Hepatocyte (in vitro differentiated cells): Measurements from ENCODE around the gene SMIM45.

ENCODE experiments used
- EZH2 ChIP-seq: fragments of 200-600 bp; sonication (generic); IDR thresholded peaks from 2 replicates; pipeline ENCODE4 v1.6.1; 2016; ENCODE audit warnings: antibody characterized with exemption, mild to moderate bottlenecking, borderline replicate concordance
- EZH2phosphoT487 ChIP-seq: fragments of 200-600 bp; sonication (generic); IDR thresholded peaks from one replicate; pipeline ENCODE4 v1.6.1; 2018; ENCODE audit warnings: antibody characterized with exemption, mild to moderate bottlenecking, low read depth, moderate library complexity; ENCODE audit not compliant: unreplicated experiment, severe bottlenecking
- TF ChIP-seq, protein P1 (sequence below): fragments of 200-600 bp; sonication (generic); IDR thresholded peaks from 2 replicates; pipeline ENCODE4 v1.5.1; 2016; ENCODE audit warnings: antibody characterized with exemption, mild to moderate bottlenecking; ENCODE audit not compliant: poor library complexity

DNA sequence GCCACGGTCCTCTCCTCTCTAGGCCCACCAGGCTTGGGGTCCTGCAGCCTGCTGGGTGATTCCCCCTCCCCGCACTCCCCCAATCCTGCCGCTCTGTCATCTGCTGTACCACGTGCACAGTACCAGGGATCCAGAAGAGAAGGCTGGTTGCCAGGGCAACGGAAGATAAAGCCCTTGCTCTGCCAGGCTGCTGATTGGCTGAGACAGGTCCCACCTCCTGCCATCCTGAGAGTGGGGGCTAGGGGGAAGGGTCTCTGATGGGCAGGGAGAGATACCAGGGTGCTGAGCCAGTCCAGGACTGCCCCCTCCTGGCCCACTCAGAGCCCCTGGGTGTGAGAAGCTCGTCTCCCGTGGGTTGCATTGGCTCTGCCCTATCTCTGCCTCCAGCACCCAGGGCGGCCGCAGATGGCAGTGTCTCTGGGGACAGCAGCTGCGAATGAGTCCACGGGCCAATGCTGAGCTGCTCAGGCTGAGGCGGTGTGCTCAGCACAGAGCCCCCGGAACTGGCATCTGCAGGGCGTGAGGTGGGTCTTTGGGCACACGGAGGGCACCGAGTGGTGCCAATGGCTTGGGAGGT is at the start of gene SMIM45:
- TF ChIP-seq, protein P1, sequence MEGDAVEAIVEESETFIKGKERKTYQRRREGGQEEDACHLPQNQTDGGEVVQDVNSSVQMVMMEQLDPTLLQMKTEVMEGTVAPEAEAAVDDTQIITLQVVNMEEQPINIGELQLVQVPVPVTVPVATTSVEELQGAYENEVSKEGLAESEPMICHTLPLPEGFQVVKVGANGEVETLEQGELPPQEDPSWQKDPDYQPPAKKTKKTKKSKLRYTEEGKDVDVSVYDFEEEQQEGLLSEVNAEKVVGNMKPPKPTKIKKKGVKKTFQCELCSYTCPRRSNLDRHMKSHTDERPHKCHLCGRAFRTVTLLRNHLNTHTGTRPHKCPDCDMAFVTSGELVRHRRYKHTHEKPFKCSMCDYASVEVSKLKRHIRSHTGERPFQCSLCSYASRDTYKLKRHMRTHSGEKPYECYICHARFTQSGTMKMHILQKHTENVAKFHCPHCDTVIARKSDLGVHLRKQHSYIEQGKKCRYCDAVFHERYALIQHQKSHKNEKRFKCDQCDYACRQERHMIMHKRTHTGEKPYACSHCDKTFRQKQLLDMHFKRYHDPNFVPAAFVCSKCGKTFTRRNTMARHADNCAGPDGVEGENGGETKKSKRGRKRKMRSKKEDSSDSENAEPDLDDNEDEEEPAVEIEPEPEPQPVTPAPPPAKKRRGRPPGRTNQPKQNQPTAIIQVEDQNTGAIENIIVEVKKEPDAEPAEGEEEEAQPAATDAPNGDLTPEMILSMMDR, result no peak
- TF ChIP-seq EZH2 (no peak), EZH2phosphoT487 (no peak)
